Activated naive CD4-positive, alpha-beta T cell (primary cell): Measurements from ENCODE around the gene TBC1D9.
"Not testable (repeated sequence)": the region's sequence is repeated elsewhere in the genome, so short reads cannot be mapped to it uniquely, and the experiment has no call there.

Experiments used
- DNase-seq, 4 experiments: peaks; one replicate each; lab custom pipeline; 2025; lab: John Stamatoyannopoulos, UW

Gene TBC1D9

DNA sequence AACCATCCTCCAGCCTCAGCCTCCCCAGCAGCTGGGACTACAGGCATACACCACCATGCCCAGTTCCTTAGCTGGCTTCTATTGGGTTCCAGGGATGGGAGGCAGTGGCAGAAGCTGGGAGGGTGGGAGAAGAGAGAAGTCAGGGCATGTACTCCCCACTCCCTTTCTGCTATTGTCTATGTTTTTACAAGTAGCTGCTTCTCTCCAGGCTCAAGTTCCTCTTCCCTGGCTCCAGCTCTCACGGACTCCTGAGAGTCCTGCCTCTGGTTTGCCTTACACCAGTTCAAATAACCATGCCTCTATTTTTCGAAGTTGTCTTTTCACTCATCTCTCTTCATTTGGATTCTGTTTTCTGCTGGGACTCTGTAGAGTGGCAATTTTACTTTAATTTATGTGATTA, 2.9 kb downstream of the TBC1D9 start:
- DNase-seq, result no peak

DNA sequence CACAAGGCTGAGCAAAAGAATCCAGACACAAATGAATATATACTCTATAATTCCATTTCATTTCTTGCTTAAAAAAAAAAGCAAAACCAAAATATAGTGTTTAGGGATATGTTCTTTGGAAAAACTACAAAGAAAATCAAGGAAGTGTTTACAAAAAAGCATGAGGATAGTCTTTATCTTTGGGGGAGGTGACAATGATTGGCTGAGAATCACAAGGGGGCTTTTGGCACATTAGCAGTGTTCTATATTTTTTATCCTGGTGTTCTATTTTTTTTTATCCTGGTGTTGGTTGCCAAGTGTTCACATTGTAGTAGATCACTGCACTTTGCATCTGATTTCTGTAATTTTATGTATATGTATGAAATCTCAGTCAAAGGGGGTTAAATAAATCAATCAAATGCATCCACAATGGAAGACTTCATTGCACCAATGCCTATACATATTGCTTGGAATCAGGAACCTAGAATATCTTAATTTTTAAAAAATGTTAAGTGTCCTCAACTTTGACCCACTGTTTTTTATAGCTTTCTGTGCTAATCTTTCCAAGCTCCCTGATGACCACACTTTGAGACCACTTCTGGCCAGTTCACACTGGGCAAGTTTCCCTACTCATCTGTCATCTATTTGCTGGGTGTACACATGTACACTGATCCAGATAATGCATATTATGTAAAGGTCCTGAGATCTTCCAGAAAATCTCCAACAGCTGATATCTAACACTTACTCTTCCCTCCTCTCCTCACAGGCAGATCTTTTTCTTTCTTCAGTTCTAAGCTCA, 3.7 kb downstream of the TBC1D9 start:
- DNase-seq, result no peak

DNA sequence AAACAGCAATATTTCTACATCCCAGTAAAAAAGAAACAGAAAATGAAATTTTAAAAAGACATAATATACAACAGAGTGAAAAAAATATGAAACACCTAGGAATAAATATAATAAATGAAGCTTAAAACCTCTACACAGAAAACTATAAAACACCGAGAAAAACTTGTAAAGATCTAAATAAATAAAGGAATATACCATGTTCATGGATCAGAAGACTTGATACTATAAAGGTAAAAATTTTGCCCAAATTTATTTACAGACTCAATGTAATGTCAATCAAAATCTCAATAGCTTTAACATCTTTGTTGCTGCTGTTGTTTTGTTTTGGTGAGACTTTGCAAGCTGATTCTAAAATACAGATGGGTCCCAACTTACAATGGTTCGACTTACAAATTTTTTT, 5.7 kb downstream of the TBC1D9 start:
- no peak for DNase-seq

GRCh38 chr4:140748171-140748570, 8.0 kb downstream of the TBC1D9 start:
- no peak for DNase-seq

DNA sequence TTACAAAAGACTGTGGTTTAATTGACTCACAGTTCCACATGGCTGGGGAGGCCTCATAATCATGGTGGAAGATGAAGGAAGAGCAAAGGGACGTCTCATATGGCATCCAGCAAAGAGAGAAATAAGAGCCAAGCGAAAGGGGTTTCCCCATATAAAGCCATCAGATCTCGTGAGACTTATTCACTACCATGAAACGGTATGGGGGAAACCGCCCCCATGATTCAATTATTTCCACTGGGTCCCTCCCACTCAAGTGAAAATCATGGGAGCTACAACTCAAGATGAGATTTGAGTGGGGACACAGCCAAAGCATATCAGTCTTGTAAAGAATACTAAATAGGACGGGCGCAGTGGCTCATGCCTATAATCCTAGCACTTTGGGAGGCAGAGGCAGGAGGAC, 9.6 kb downstream of the TBC1D9 start:
- DNase-seq, result not testable (repeated sequence)

- no peak for DNase-seq
Measured at GRCh38 chr4:140744421-140744820, 11.8 kb downstream of the TBC1D9 start.

GRCh38 chr4:140743194-140743931, 12.8 kb downstream of the TBC1D9 start:
- no peak for DNase-seq

GRCh38 chr4:140742838-140743193, 13.4 kb downstream of the TBC1D9 start:
- DNase-seq, result no peak

DNA sequence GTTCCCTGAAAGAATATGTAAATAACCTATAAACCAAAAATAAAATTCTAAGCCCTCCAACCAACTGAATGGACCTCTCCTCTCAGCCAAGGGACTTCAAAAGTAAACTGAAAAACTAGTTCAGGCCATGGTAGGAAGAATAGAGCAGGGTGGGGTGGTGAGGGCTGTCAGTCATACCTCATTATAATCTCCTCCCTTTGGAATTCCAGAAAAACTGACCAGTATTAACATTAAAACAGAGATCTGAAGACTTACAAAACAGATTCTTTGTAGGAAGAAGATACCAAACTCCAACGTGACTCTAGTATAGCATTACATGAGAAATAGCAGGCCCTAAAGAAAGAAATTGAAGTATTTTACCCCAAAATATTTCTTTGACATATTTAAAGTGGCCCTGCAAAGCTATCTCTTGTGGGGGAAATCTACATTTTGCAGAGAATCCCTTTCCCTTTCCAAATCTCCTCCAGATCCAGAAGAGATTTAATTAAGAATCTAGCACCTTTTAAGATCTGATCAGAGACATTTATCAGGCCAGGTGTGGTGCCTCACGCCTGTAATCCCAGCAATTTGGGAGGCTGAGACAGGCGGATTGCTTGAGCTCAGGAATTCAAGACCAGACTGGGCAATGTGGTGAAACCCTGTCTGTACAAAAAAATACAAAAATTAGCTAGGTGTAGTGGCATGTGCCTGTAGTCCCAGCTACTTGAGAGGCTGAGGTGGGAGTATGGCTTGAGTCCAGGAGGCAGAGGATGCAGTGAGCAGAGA, 15.1 kb downstream of the TBC1D9 start:
- no peak for DNase-seq

- DNase-seq, result no peak
Measured at GRCh38 chr4:140740422-140740821, 15.8 kb downstream of the TBC1D9 start.

DNA sequence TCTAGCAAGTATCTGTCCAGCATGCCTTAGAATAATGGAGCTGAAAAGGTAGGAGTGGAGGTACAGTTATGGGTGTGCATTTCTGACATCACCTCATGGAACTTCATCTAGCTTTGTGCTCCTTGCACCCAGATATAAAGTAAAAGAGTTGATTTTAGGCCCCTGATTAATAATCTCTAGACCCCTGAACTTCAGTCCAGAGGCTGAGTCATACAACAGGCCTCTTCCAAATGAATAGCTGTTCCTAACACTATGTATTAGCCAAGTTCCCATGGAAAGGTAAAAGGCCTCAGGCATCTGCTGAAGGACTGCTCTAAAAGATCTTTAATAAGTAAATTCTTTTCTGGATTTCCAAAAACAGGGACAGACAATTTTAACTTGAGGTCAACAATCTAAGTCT, 16.2 kb downstream of the TBC1D9 start:
- no peak for DNase-seq

DNA sequence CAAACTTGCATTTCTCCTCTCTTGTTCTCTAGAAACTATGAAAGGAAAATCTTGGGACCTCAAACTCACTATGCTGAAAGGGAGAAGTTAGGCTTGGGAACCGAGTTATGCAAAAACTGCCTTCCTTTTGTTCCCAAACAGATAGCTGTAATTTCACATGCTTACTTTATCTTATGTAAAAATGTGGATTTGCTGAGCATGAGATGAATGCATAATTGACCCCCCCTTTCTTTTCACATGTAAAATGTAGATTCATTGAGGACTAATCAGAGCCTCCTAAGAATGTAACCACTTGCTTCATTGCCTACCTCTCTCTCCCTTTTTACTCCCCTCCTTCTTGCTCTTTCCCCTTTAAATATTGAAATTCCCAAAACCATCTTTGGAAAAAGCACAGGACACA, 18.0 kb downstream of the TBC1D9 start:
- DNase-seq, result no peak

DNA sequence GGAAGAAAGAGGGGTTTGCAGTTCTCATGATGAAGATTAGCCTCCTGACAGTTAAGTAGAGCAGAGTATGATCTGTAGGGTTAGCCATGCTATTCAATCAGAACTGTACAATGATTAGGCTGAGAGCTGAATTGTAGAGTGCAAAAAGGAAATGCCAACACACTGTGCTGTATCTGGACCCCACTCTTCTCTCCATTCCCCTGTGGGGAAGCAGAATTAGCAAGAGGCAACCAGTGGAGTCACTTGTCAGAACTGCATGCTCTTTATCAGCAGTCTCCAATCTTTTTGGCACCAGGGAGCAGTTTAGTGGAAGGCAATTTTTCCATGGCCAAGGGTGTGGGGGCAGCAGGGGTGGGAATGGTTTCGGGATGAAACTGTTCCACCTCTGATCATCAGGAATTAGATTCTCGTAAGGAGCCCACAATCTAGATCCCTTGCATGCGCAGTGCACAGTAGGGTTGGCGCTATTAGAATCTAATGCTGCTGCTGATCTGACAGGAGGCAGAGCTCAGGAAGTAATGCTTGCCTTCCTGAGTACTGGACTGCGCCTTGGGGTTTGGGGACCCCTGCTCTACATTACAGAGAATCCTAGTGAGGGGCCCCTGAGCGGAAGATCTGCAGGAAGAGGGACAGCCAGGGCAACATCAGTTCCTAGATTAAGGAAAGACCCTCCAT, 19.4 kb downstream of the TBC1D9 start:
- no peak for DNase-seq

- DNase-seq, result no peak
Measured at GRCh38 chr4:140735779-140736391, 20.3 kb downstream of the TBC1D9 start.

DNA sequence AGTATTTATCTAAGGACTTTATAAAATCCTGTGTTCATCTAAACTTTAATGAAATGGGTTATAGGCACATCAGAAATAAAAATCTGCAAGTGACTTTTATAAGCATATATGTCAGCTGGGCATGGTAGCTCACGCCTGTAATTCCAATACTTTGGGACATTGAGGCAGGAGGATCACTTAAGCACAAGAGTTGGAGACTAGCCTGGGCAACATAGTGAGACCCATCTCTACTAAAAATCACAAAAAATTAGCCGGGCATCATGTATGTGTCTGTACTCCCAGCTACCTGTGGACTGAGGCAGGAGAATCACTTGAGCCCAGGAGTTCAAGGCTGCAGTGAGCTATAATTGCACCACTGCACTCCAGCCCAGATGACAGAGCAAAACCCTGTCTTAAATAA, 20.9 kb downstream of the TBC1D9 start:
- DNase-seq, result no peak

- DNase-seq, result no peak
Measured at GRCh38 chr4:140732780-140733179, 23.4 kb downstream of the TBC1D9 start.

GRCh38 chr4:140729344-140730049, 26.7 kb downstream of the TBC1D9 start:
- no peak for DNase-seq

DNA sequence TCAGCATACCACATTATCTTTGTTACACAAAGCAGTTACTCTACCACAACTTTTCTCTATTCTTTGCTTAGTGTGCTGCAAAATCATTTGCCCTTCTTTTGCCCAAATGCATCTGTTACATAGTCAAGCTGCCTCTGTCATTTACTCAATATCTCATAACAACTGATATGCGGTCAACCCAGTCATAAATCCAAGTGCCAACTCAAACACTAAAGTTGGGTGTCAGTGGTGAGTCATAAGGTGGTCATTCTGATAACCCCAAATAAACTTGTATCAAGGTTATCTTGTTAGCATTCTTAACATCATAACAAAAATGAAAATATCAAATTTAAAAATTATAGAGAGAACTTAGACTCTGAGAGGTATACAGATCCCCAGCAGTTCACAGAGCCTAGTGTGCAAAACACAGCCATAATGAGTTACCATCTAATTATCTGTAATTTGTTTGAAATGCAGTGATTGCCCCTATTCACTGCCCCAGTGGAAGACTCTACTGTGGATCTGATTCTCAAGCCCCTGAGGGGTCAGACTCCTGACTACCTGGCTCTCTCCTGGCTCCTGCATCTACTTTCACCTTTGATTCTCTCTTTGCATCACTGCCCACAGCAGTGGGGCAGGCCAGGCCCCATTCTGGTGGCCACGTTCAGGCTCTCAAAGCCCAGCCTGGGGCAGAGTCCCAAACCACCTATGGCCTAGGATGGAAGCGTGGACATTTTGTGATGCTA, 29.2 kb downstream of the TBC1D9 start:
- no peak for DNase-seq

DNA sequence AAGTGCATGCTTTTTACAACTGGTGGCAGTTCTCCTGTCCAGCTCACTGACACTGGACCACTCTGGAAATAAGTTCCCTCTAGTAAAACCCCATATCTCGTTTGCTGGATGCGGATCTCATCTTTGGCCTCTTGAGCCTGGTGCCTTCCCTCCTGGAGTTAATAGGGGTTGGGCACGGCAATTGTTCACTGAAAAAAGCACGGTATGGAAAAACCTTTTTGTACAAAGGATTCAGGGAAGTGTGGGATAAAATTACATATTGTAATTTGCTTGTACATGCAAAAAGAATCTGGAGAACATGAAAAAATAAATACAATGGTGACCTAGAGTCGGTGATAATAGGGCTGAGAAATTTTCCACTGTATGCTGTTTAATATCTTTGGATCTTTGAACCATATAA, 30.6 kb downstream of the TBC1D9 start:
- no peak for DNase-seq

- no peak for DNase-seq
Measured at GRCh38 chr4:140724760-140725159, 31.4 kb downstream of the TBC1D9 start.
